SU-DHL-6 (cell line): ENCODE data around the gene TRIM2.

ENCODE experiments used
- CTCF ChIP-seq: fragments of 200-600 bp; sonication (generic); IDR thresholded peaks from one replicate; pipeline ENCODE4 v1.5.1; 2017; ENCODE audit warnings: antibody characterized with exemption, mild to moderate bottlenecking, low read length, moderate library complexity; ENCODE audit not compliant: insufficient read depth, poor library complexity, severe bottlenecking
- EZH2phosphoT487 ChIP-seq: fragments of 200-600 bp; sonication (generic), shearing (Covaris generic); conservative IDR thresholded peaks from 2 replicates; pipeline ENCODE4 v1.6.1; 2018; ENCODE audit warnings: mild to moderate bottlenecking, antibody characterized with exemption, low read length, moderate library complexity, mixed read lengths

- TF ChIP-seq CTCF (peak; percentile 63), EZH2phosphoT487 (no peak)
Observed at GRCh38 chr4:153344131-153345011, 140.1 kb downstream of the TRIM2 start, which contains the start of gene MND1.
